NB4 (cell line): ENCODE measurements around the gene SFTPB.

Experiments used
- POLR2A ChIP-seq: IDR thresholded peaks from 2 replicates; pipeline ENCODE4 v1.6.1; 2011; ENCODE audit warnings: mild to moderate bottlenecking; ENCODE audit not compliant: insufficient read length; ENCODE audit errors: extremely low read depth
- TF ChIP-seq, protein P1 (sequence below): IDR thresholded peaks from one replicate; pipeline ENCODE4 v1.5.1; 2012; ENCODE audit warnings: low read depth, low read length

DNA sequence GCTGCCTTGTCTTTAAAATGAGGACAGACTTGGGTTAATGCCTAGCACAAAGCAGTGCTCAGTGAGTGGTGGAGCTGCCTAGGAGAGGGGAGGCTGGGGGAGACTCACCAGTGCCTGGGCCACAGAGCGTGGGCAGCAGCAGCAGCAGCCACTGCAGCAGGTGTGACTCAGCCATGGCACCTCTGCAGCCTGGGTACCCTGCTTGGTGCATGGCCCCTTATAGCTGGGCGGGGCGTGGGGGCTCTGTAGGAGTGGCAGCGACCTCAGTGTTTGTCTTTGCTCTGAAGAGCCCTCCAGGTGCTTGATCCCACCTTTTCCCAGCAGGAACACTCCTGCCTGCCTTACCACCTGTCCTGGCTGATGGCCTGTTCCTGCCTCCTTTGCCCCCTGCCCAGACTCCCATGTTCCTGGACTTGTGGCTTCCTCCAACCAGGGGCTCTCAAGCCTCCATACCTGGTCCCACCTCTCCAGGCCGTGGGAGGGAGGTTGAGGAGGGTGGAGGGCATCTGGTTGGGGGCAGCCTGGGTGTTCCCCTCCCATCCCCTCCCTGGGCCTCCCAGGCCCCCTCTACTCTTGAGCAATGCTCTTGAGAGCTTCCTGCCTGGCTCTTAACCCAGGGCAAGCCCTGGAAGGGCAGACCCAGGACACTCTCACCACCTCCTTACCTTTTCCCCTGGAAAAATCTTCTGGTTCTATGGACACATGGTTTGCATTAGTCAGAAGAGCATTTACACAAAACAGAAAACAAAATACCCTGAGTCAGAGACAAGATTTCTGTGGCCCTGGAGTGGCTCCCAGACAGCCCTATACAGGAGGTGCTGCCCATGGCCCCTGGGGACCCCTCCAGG is at the start of gene SFTPB:
- TF ChIP-seq, protein P1, sequence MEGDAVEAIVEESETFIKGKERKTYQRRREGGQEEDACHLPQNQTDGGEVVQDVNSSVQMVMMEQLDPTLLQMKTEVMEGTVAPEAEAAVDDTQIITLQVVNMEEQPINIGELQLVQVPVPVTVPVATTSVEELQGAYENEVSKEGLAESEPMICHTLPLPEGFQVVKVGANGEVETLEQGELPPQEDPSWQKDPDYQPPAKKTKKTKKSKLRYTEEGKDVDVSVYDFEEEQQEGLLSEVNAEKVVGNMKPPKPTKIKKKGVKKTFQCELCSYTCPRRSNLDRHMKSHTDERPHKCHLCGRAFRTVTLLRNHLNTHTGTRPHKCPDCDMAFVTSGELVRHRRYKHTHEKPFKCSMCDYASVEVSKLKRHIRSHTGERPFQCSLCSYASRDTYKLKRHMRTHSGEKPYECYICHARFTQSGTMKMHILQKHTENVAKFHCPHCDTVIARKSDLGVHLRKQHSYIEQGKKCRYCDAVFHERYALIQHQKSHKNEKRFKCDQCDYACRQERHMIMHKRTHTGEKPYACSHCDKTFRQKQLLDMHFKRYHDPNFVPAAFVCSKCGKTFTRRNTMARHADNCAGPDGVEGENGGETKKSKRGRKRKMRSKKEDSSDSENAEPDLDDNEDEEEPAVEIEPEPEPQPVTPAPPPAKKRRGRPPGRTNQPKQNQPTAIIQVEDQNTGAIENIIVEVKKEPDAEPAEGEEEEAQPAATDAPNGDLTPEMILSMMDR = no peak
- no peak for TF ChIP-seq POLR2A
